IMR-90 (cell line): ENCODE data around the gene SMPDL3A. TPM values are rescaled to one million over a fixed set of nuclear protein-coding genes. Genes with fewer than 3 reads are reported as not detected.

Experiments
- ATAC-seq: fragments of 200-7000 bp; cut with Tn5 transposase; 2 replicates; pipeline ENCODE4 v1.9.1; 2020; ENCODE audit warnings: low read depth, mild to moderate bottlenecking, moderate library complexity
- BruUV-seq: library from RNA; stranded (reverse); fragments of 400-500 nt; replicated peaks from 2 replicates; lab custom pipeline; 2021; lab: Mats Ljungman, UMichigan
- CTCF ChIA-PET: fragments of 300-600 bp; formaldehyde crosslinking; extraction: SDS; loops from one replicate; lab custom pipeline; 2021; ENCODE audit warnings: antibody characterized with exemption; lab: Yijun Ruan, JAX
- POLR2A ChIA-PET: fragments of 300-600 bp; sonication (Branson Sonifier 250); formaldehyde crosslinking; loops from one replicate; lab custom pipeline; 2022; ENCODE audit warnings: antibody characterized with exemption; ENCODE audit not compliant: unreplicated experiment; lab: Charles Lee
- DNase-seq: peaks from one replicate; pipeline ENCODE4 v3.0.0; 2013
- H2AFZ ChIP-seq: replicated peaks from 2 replicates; pipeline ENCODE3; 2013; ENCODE audit warnings: low read length, mild to moderate bottlenecking; ENCODE audit not compliant: poor library complexity
- H2AK5ac ChIP-seq: 2 replicates; pipeline ENCODE4 v1.6.1; 2013; ENCODE audit warnings: low read depth, low read length, inconsistent platforms
- H2AK9ac ChIP-seq: replicated peaks from 2 replicates; pipeline ENCODE3; 2013; ENCODE audit warnings: mild to moderate bottlenecking, low read depth, low read length, moderate library complexity; ENCODE audit not compliant: poor library complexity
- H2BK120ac ChIP-seq: 2 replicates; pipeline ENCODE4 v1.6.1; 2013; ENCODE audit warnings: low read depth, low read length, inconsistent platforms
- H2BK15ac ChIP-seq: 3 replicates; pipeline ENCODE4 v1.6.1; 2013; ENCODE audit warnings: low read depth, low read length, inconsistent platforms
- H2BK20ac ChIP-seq: 2 replicates; pipeline ENCODE4 v1.6.1; 2013; ENCODE audit warnings: low read depth, mild to moderate bottlenecking, inconsistent platforms, low read length, moderate library complexity
- H2BK5ac ChIP-seq: 2 replicates; pipeline ENCODE4 v1.6.1; 2013; ENCODE audit warnings: mild to moderate bottlenecking, low read depth, low read length, inconsistent platforms; ENCODE audit not compliant: poor library complexity, severe bottlenecking
- H3K14ac ChIP-seq: replicated peaks from 2 replicates; pipeline ENCODE4 v1.6.1; 2013; ENCODE audit warnings: low read depth, low read length, inconsistent platforms
- H3K18ac ChIP-seq: 2 replicates; pipeline ENCODE4 v1.6.1; 2013; ENCODE audit warnings: low read depth, low read length, control low read depth
- H3K23ac ChIP-seq: 2 replicates; pipeline ENCODE4 v1.6.1; 2013; ENCODE audit warnings: low read depth, low read length, inconsistent platforms
- H3K27ac ChIP-seq: 2 replicates; pipeline ENCODE4 v1.5.1; 2013; ENCODE audit warnings: mild to moderate bottlenecking, control low read depth, low read length; ENCODE audit not compliant: insufficient read depth
- H3K27me3 ChIP-seq: 2 replicates; pipeline ENCODE4 v1.6.1; 2013; ENCODE audit warnings: low read length; ENCODE audit not compliant: control insufficient read depth, insufficient read depth
- H3K36me3 ChIP-seq: 2 replicates; pipeline ENCODE4 v1.6.1; 2013; ENCODE audit warnings: low read length, mixed read lengths; ENCODE audit not compliant: control insufficient read depth, insufficient read depth
- H3K4ac ChIP-seq: 2 replicates; pipeline ENCODE4 v1.6.1; 2013; ENCODE audit warnings: low read depth, low read length, inconsistent platforms
- H3K4me1 ChIP-seq: 2 replicates; pipeline ENCODE4 v1.6.1; 2013; ENCODE audit warnings: low read length, mixed read lengths; ENCODE audit not compliant: control insufficient read depth, insufficient read depth
- H3K4me2 ChIP-seq: 2 replicates; pipeline ENCODE4 v1.6.1; 2013; ENCODE audit warnings: low read depth, mild to moderate bottlenecking, control low read depth, low read length, moderate library complexity
- H3K4me3 ChIP-seq: 2 replicates; pipeline ENCODE4 v1.5.1; 2013; ENCODE audit warnings: low read depth, mild to moderate bottlenecking, control low read depth, low read length, moderate library complexity; ENCODE audit not compliant: insufficient read depth
- H3K56ac ChIP-seq: 2 replicates; pipeline ENCODE4 v1.6.1; 2013; ENCODE audit warnings: low read length, inconsistent platforms; ENCODE audit not compliant: insufficient read depth; ENCODE audit errors: extremely low read depth
- H3K79me1 ChIP-seq, 2 experiments: 2 replicates each; pipeline ENCODE4 v1.6.1; 2013; ENCODE audit warnings: low read length in 2 of 2, inconsistent platforms in 1 of 2, low read depth in 1 of 2
- H3K9ac ChIP-seq: 2 replicates; pipeline ENCODE4 v1.6.1; 2013; ENCODE audit warnings: low read depth, low read length, control low read depth
- H3K9me1 ChIP-seq: 2 replicates; pipeline ENCODE4 v1.6.1; 2013; ENCODE audit warnings: low read length, inconsistent platforms; ENCODE audit not compliant: insufficient read depth
- H3K9me3 ChIP-seq: 2 replicates; pipeline ENCODE4 v1.6.1; 2013; ENCODE audit warnings: low read length; ENCODE audit not compliant: control insufficient read depth, insufficient read depth
- H4K20me1 ChIP-seq: 2 replicates; pipeline ENCODE4 v1.6.1; 2013; ENCODE audit warnings: low read length, inconsistent platforms; ENCODE audit not compliant: insufficient read depth
- H4K5ac ChIP-seq: 2 replicates; pipeline ENCODE4 v1.6.1; 2013; ENCODE audit warnings: mild to moderate bottlenecking, low read depth, low read length, control low read depth
- H4K8ac ChIP-seq, 2 experiments: 2 replicates each; pipeline ENCODE4 v1.6.1; 2013; ENCODE audit warnings: low read depth in 2 of 2, low read length in 2 of 2, control low read depth in 1 of 2, inconsistent platforms in 1 of 2
- H4K91ac ChIP-seq: 2 replicates; pipeline ENCODE4 v1.6.1; 2013; ENCODE audit warnings: low read depth, low read length, inconsistent platforms; ENCODE audit not compliant: insufficient read depth
- BHLHE40 ChIP-seq: fragments of 150-350 bp; IDR thresholded peaks from 2 replicates; pipeline ENCODE4 v1.6.1; 2016; ENCODE audit warnings: mild to moderate bottlenecking, low read depth, low read length
- CEBPB ChIP-seq: IDR thresholded peaks from 2 replicates; pipeline ENCODE4 v1.6.1; 2012; ENCODE audit warnings: low read depth, low read length, improper control_type of control experiment
- MAFK ChIP-seq: IDR thresholded peaks from 2 replicates; pipeline ENCODE4 v1.6.1; 2012; ENCODE audit warnings: low read depth, low read length, improper control_type of control experiment
- NFE2L2 ChIP-seq: fragments of 150-350 bp; IDR thresholded peaks from 2 replicates; pipeline ENCODE4 v1.6.1; 2016; ENCODE audit warnings: low read depth, mild to moderate bottlenecking, low read length
- RFX5 ChIP-seq: IDR thresholded peaks from 2 replicates; pipeline ENCODE4 v1.8.0; 2012; ENCODE audit warnings: low read depth, mild to moderate bottlenecking, low read length, moderate library complexity
- SMC3 ChIP-seq: fragments of 150-350 bp; IDR thresholded peaks from 2 replicates; pipeline ENCODE4 v1.6.1; 2016; ENCODE audit warnings: low read depth, mild to moderate bottlenecking, antibody characterized with exemption, low read length, moderate library complexity
- WGBS, 2 experiments: methylation state at CpG; one replicate each; pipeline versions ENCODE4 v1.1.5 to v1.1.7; 2013; ENCODE audit warnings: missing lambda C conversion rate in 2 of 2; ENCODE audit not compliant: insufficient read length in 1 of 2; ENCODE audit errors: extremely low coverage in 2 of 2; 5-methylcytosine and 5-hydroxymethylcytosine counted together
- dilution Hi-C: fragments of 300-500 bp; cut with HindIII; formaldehyde crosslinking; loops from one replicate; pipeline ENCODE4 v1.14.3; 2018; ENCODE audit warnings: low sequenced_read_pairs; ENCODE audit not compliant: unreplicated experiment
- in situ Hi-C: fragments of 300-500 bp; cut with MboI; formaldehyde crosslinking; loops from 3 replicates; pipeline ENCODE4 v1.14.3; 2019; ENCODE audit warnings: low sequenced_read_pairs, inconsistent platforms, mixed read lengths
- intact Hi-C: fragments of 100-400 bp; cut with micrococcal nuclease; formaldehyde crosslinking; loops from 2 replicates; pipeline ENCODE4 v1.10.0; 2022
- polyA plus RNA-seq, 3 experiments: library from polyadenylated mRNA; depleted of rRNA; stranded (reverse); fragments of >200 nt; gene quantifications; 2 replicates each; pipeline ENCODE4 v1.2.3, GENCODE V29; 2012; ENCODE audit warnings: low replicate concordance in 1 of 3
- total RNA-seq: library from RNA; depleted of rRNA; stranded (reverse); fragments of >200 nt; gene quantifications from 2 replicates; pipeline ENCODE4 v1.2.3, GENCODE V29; 2012
- TF ChIP-seq, protein P1 (sequence below): fragments of 150-350 bp; IDR thresholded peaks from 2 replicates; pipeline ENCODE4 v1.6.1; 2016; ENCODE audit warnings: low read depth, mild to moderate bottlenecking, low read length, moderate library complexity, borderline replicate concordance

SMPDL3A gene
- total and polyA plus RNA-seq, 2 of the 4 experiments (the other 2 are of a cell fraction) = 9.9 to 14.2 TPM

DNA sequence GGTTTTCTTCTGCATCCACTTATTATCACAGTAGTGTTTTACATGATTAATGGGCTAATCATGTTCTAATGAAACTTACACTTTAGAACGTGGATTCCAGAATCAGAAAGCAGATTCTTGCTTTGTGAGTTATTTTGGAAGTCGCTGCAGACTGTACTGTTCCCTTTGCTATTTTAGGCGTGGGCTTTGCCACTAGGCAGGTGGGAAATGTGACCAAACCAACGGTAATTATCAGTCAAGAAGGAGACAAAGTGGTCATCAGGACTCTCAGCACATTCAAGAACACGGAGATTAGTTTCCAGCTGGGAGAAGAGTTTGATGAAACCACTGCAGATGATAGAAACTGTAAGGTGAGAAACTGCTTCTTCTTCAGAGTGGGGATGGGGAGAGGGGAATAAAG lies 8.9 kb upstream of the SMPDL3A start:
- ATAC-seq (no peak), DNase-seq (no peak)
- no peak overlapping the region for H4K8ac ChIP-seq
- no TSS peak for BruUV-seq
- H3K27ac ChIP-seq = no peak overlapping the region
- H3K4ac ChIP-seq = no peak overlapping the region
- no peak overlapping the region for H3K23ac ChIP-seq
- dilution Hi-C loops = no loop called here
- H3K27me3 ChIP-seq = peaks cover 4% of the 10 kb centered on the region; the same call in 1 of the 2 replicates
- H3K56ac ChIP-seq = no peak overlapping the region
- H3K18ac ChIP-seq = no peak overlapping the region
- H2AK9ac ChIP-seq = no peak overlapping the region
- intact Hi-C loops = no loop called here
- no peaks in the 10 kb centered on the region for H3K9me1 ChIP-seq
- H3K4me1 ChIP-seq = no peaks in the 10 kb centered on the region
- no peak overlapping the region for H4K91ac ChIP-seq
- H3K9ac ChIP-seq = no peak overlapping the region
- no peaks in the 10 kb centered on the region for H3K79me1 ChIP-seq
- H4K20me1 ChIP-seq = no peaks in the 10 kb centered on the region
- no peaks in the 10 kb centered on the region for H3K36me3 ChIP-seq
- H4K5ac ChIP-seq = no peak overlapping the region
- in situ Hi-C loops = no loop called here
- no peak overlapping the region for H2AK5ac ChIP-seq
- H3K9me3 ChIP-seq = no peaks in the 10 kb centered on the region
- H2BK20ac ChIP-seq = no peak overlapping the region
- no peak overlapping the region for H2AFZ ChIP-seq
- H3K4me2 ChIP-seq = no peak overlapping the region
- H2BK5ac ChIP-seq = no peak overlapping the region
- H2BK120ac ChIP-seq = no peak overlapping the region
- WGBS, 2 experiments = no CpG with 5 or more reads among the region's 5 CpGs
- H3K4me3 ChIP-seq = no peak overlapping the region
- H3K14ac ChIP-seq = no peak overlapping the region
- H2BK15ac ChIP-seq = no peak overlapping the region
- POLR2A ChIA-PET = no interaction called here
- CTCF ChIA-PET = no interaction called here
- no peak for TF ChIP-seq NFE2L2
- no peak for TF ChIP-seq MAFK
- no peak for TF ChIP-seq SMC3
- TF ChIP-seq, protein P1, sequence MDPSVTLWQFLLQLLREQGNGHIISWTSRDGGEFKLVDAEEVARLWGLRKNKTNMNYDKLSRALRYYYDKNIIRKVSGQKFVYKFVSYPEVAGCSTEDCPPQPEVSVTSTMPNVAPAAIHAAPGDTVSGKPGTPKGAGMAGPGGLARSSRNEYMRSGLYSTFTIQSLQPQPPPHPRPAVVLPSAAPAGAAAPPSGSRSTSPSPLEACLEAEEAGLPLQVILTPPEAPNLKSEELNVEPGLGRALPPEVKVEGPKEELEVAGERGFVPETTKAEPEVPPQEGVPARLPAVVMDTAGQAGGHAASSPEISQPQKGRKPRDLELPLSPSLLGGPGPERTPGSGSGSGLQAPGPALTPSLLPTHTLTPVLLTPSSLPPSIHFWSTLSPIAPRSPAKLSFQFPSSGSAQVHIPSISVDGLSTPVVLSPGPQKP = no peak
- no peak for TF ChIP-seq RFX5
- no peak for TF ChIP-seq BHLHE40
- no peak for TF ChIP-seq CEBPB
